Measurements from ENCODE around the gene SDK1.

DNA sequence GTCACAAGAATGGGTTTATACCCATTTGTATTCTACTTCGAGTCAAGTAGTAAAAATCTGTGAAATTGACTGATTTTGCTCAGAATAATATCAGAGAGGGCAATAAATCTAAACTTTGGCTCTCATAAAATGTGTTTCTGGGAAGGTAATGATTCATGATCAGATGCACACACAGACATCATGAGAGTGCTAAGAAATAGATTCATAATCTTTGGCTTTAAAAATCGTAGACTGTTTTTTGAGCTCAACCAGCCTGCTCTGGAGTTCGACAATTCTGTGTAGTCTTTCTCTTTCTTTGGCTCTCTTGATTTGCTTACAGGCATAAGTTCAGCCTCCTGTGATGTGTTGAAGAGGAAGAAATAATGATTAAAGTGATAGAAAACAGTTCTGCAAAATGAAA is 494.7 kb downstream of the SDK1 start:
- TF ChIP-seq, protein P1, sequence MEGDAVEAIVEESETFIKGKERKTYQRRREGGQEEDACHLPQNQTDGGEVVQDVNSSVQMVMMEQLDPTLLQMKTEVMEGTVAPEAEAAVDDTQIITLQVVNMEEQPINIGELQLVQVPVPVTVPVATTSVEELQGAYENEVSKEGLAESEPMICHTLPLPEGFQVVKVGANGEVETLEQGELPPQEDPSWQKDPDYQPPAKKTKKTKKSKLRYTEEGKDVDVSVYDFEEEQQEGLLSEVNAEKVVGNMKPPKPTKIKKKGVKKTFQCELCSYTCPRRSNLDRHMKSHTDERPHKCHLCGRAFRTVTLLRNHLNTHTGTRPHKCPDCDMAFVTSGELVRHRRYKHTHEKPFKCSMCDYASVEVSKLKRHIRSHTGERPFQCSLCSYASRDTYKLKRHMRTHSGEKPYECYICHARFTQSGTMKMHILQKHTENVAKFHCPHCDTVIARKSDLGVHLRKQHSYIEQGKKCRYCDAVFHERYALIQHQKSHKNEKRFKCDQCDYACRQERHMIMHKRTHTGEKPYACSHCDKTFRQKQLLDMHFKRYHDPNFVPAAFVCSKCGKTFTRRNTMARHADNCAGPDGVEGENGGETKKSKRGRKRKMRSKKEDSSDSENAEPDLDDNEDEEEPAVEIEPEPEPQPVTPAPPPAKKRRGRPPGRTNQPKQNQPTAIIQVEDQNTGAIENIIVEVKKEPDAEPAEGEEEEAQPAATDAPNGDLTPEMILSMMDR (IDR thresholded peaks at IDR 0.05; ENCODE audit: low read depth, low read length), result no peak
- no peak for TF ChIP-seq MYC (IDR thresholded peaks at IDR 0.05; ENCODE audit: low read depth, low read length)
- TF ChIP-seq POLR2A (IDR thresholded peaks at IDR 0.05; ENCODE audit: extremely low read depth, insufficient read length), result no peak
- TF ChIP-seq, protein P2, sequence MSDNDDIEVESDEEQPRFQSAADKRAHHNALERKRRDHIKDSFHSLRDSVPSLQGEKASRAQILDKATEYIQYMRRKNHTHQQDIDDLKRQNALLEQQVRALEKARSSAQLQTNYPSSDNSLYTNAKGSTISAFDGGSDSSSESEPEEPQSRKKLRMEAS (IDR thresholded peaks at IDR 0.05; ENCODE audit: low read depth, low read length), result no peak

Data from NB4 (cell line).